ENCODE data around the gene NFIA. TPM values are rescaled to one million over a fixed set of nuclear protein-coding genes. Genes with fewer than 3 reads are reported as not detected.

NFIA gene
- total and polyA plus RNA-seq, 7 donors = 4.0 to 42.7 (median 30.6) TPM

DNA sequence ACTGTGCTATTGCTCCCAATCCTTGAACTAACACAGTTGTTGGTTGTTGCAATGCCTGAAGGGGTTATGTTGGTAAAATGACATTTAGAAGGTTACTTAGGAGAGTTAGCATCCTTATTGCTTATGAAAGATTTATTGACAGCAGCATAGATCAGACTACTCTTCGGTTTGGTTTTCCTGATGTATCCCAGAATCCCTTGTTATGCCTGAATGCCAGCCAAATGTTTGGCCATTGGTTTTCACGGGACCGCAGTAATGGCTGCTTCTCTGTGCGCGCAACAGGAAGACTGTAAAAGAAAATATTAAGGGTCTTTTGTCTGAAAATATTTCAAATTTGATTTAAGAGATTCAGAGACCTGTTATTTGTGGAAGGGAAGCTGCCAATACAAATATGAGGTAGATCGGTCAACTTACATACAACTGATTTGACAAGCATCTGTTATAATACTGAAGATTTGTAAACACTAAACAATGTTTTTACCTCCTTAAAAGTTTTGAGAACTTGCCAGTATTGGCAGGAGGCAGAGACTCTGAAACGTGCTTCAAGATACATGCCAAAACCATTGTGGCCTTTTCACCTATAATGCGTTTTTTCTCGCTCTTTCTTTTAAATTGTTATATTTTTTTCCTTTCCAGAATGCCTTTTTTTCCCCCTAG, 8.3 kb downstream of the NFIA start:
- peak; percentile 42 to 56 (median 45) for ATAC-seq
- 15 to 38% (median 17%) methylated on average over 9 of the region's 9 CpGs for WGBS, 3 donors

DNA sequence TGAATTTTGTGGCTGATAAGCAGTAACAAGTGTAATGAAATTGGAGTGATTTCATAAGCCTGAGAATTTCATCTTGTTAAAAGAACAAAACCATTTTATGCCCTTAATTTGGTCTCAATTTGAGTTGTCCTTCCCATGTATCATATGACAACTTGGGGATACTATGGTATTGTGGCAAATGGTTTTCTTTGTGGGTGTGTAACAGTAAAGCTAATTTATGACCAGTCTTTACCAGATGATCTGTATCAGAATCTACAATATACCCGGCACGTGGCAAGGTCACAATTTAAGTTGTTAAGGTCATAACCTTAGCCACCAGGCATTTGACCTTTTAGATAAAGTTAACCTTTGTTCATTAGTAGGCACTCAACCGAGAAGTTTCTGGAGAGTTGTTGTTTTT, 9.1 kb downstream of the NFIA start:
- no peak for ATAC-seq
- peak overlapping the region; percentile 90 for H3K4me3 ChIP-seq
- H3K4me1 ChIP-seq = peaks cover 52% of the 10 kb centered on the region
- H3K27ac ChIP-seq = peak overlapping the region; percentile 97
- H3K27me3 ChIP-seq (ENCODE audit: insufficient read depth in 3 of 3, low read length in 2 of 3) = no peaks in the 10 kb centered on the region
- no peak for DNase-seq
- intact Hi-C loops (cut with DNase I) = no loop called here
- 5 to 20% (median 13%) methylated on average over 3 of the region's 3 CpGs for WGBS, 3 donors
- TF ChIP-seq, protein P1, sequence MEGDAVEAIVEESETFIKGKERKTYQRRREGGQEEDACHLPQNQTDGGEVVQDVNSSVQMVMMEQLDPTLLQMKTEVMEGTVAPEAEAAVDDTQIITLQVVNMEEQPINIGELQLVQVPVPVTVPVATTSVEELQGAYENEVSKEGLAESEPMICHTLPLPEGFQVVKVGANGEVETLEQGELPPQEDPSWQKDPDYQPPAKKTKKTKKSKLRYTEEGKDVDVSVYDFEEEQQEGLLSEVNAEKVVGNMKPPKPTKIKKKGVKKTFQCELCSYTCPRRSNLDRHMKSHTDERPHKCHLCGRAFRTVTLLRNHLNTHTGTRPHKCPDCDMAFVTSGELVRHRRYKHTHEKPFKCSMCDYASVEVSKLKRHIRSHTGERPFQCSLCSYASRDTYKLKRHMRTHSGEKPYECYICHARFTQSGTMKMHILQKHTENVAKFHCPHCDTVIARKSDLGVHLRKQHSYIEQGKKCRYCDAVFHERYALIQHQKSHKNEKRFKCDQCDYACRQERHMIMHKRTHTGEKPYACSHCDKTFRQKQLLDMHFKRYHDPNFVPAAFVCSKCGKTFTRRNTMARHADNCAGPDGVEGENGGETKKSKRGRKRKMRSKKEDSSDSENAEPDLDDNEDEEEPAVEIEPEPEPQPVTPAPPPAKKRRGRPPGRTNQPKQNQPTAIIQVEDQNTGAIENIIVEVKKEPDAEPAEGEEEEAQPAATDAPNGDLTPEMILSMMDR (IDR thresholded peaks at IDR 0.05) = no peak
- peaks cover 0 to 9% of the 10 kb centered on the region in 2 donors for H3K36me3 ChIP-seq (ENCODE audit: insufficient read depth in 1 of 2, low read depth in 1 of 2)
- no peaks in the 10 kb centered on the region for H3K9me3 ChIP-seq

More for the DNA sequence above, 8.3 kb downstream of the NFIA start:
- DNase-seq = no peak
- peaks cover 51% of the 10 kb centered on the region for H3K4me1 ChIP-seq
- H3K27ac ChIP-seq = peak overlapping the region; percentile 97
- H3K36me3 ChIP-seq (ENCODE audit: insufficient read depth in 1 of 2, low read depth in 1 of 2) = peaks cover 0 to 9% of the 10 kb centered on the region in 2 donors
- H3K4me3 ChIP-seq = peak overlapping the region; percentile 90
- no peaks in the 10 kb centered on the region for H3K27me3 ChIP-seq (ENCODE audit: insufficient read depth in 3 of 3, low read length in 2 of 3)
- TF ChIP-seq, protein P1 (IDR thresholded peaks at IDR 0.05) = no peak
- intact Hi-C loops (cut with DNase I) = no loop called here
- H3K9me3 ChIP-seq = no peaks in the 10 kb centered on the region

DNA sequence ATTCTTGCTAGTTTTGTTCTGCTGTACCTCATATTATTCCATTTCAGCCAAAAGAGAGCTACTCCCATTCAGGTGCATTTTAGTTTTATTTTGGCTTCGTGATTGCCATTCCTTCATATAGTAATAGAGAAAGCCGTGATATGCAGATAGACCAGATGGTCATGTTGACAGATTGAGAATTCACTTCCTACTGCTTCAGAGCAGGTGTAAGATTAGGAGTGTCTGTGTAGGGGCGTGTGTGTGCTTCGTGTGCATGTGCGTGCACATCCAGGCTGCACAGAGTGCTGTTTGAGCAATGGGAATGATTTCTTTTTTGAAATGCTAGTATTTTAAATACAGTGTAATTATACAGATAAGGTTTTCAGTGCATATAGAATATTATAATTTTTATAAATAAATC, 10.3 kb downstream of the NFIA start:
- intact Hi-C loops (cut with DNase I) = no loop called here
- Histone ChIP-seq H3K4me3 (peak overlapping the region; percentile 90), H3K36me3 (ENCODE audit: insufficient read depth in 1 of 2, low read depth in 1 of 2) (peaks cover 0 to 9% of the 10 kb centered on the region in 2 donors), H3K27ac (peak overlapping the region; percentile 97), H3K9me3 (no peaks in the 10 kb centered on the region), H3K4me1 (peaks cover 55% of the 10 kb centered on the region), H3K27me3 (ENCODE audit: insufficient read depth in 3 of 3, low read length in 2 of 3) (no peaks in the 10 kb centered on the region)
- DNase-seq (no peak), ATAC-seq (peak; percentile 50 to 66 (median 58))
- WGBS, 3 donors = 12 to 30% (median 15%) methylated on average over 5 of the region's 5 CpGs
- TF ChIP-seq, protein P1 (IDR thresholded peaks at IDR 0.05) = no peak

DNA sequence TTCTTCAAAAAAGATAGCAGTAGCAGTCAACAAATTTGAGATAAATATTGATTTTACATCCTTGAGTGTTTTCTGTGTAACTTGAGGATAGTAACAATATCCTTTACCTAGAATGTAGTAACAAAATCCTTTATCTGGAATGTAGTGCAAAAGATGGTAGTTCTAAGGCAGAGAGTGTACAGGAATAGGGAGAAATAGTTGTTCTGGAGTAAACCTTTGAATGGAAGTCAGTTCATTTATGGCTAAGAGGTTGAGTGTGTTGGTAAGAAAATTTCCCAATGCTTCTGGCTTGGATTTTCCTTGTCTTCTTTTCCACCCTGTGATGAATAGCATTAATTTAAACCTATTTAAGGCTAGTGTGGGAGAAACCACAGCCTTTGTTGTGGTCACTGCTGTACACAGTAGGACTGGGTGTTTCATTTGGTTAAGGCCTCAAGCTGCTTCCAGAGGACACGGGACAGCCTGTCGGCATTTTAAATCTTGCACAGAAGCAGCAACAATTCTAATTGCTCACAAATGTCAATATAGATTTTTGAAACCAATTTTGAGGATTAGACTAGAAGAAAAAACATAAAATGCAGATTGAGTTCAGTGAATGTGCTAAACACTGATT, 11.3 kb downstream of the NFIA start:
- H3K27me3 ChIP-seq (ENCODE audit: insufficient read depth in 3 of 3, low read length in 2 of 3) = no peaks in the 10 kb centered on the region
- intact Hi-C loops (cut with DNase I) = no loop called here
- H3K36me3 ChIP-seq (ENCODE audit: insufficient read depth in 1 of 2, low read depth in 1 of 2) = peaks cover 0 to 3% of the 10 kb centered on the region in 2 donors
- H3K4me1 ChIP-seq = peaks cover 65% of the 10 kb centered on the region
- peak; percentile 50 to 70 (median 60) for ATAC-seq
- no peaks in the 10 kb centered on the region for H3K9me3 ChIP-seq
- H3K4me3 ChIP-seq = peak overlapping the region; percentile 90
- no peak for DNase-seq
- WGBS, 3 donors = 10 to 47% (median 24%) methylated on average over 2 of the region's 2 CpGs
- TF ChIP-seq, protein P1 (IDR thresholded peaks at IDR 0.05) = no peak
- peak overlapping the region; percentile 97 for H3K27ac ChIP-seq

Data from psoas muscle (tissue), 8 donors.